HG03039 (cell line): ENCODE measurements around the gene PRRX2.
"Not testable (repeated sequence)": the region's sequence is repeated elsewhere in the genome, so short reads cannot be mapped to it uniquely, and the experiment has no call there.

Experiments
- ATAC-seq: cut with Tn5 transposase; IDR thresholded peaks from one replicate; pipeline ENCODE4 v1.9.1; 2021; ENCODE audit warnings: mild to moderate bottlenecking, moderate library complexity; ENCODE audit not compliant: unreplicated experiment

Gene PRRX2

DNA sequence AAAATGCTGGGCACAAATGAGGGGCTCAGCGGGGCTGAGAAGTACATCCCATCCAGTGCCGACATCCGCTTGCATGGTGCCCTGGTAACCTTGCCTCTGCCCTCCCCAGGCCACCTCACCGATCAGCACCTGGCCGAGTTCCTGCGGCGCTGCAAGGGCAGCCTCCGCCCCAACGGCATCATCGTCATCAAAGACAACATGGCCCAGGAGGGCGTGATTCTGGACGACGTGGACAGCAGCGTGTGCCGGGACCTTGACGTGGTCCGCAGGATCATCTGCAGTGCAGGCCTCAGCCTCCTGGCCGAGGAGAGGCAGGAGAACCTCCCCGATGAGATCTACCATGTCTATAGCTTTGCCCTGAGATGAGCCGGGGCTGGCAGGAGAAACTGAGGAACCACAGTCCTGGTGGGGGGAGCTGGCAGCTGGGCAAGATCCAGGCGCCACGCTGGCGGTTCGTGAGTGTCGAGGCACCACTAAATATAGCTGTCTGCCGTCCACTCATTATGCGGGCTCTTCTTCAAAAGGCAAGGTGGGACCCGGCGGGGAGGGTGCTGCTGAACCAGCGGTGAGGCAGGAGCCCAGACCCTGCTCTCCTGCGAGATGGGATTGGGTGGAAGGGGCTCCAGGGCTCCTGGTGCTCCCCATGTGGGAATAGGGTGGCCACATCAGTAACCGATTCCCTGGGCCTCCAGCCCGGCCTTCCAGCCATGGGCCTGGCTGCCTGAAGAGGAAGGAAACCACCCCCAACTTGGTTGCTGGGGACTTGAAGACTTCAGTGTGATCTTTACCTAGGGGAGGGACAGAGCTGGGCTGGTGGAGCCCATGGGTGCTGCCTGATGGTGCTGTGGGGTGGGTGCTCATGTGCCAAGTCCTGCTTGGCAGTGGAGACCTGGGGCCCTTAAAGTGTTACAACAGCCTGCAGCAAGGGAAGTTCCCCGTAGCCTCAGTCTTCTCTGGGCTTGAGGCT lies 30.1 kb upstream of the PRRX2 start:
- ATAC-seq: no peak

- not testable (repeated sequence) for ATAC-seq
Measured at GRCh38 chr9:129636343-129636742, 29.1 kb upstream of the PRRX2 start.

GRCh38 chr9:129637102-129637501 lies 28.3 kb upstream of the PRRX2 start:
- no peak for ATAC-seq

GRCh38 chr9:129637673-129638439 lies 27.6 kb upstream of the PRRX2 start:
- no peak for ATAC-seq

- ATAC-seq: no peak
Measured at GRCh38 chr9:129639034-129639630, 26.3 kb upstream of the PRRX2 start.

DNA sequence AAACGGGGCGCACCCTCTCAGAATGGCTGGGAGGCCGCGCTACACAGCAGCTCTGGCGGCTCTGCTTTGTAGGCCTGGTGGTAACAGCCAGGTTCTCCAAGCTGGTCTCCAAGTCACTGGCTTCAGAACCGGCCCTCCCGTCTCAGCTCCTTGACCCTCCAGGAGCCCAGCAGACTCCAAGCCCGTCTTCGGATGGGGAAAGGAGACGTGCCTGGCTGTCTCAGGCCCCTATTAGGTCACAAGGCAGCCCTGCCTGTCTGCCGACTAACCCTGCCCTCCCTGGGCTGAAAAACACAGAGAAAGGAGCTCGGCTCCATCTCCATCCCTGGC lies 25.7 kb upstream of the PRRX2 start:
- no peak for ATAC-seq

DNA sequence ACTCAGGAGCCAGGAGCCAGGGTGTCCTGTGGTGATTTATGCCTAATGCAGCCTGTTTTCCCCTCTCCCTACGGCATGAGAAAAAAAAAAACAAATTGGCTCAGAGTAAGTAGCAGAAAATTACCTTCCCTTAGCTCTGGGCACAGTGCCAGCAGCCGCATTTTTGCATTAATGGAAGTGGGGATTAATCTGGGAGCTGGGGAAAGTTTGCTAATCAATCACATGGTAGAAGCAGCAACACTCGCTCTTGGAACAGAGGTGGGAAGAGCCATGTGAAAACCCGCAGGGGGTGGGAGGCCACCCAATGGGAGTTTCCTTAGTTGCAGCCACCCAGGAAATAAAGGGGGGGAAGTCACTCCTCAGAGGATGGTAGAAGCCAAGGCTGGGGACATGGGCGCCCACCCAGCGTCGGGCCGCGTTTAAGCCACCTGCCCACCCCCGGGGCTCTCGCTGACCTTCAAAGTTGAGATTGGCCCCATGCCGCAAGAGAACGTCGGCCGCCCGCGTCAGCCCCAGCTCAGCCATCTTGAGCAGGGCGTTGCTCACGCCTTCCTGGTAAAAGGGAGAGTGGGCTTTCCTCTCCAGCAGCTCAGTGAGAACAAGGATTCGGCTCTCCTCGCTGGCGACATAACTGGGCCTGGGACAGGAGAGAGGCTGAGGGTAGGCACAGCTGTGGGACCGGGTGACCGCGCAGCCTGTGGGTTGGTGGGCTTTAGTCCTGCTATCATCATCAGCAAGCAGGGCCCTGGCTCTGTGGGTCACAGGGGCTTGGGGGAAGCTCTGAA lies 25.2 kb upstream of the PRRX2 start:
- ATAC-seq: no peak

DNA sequence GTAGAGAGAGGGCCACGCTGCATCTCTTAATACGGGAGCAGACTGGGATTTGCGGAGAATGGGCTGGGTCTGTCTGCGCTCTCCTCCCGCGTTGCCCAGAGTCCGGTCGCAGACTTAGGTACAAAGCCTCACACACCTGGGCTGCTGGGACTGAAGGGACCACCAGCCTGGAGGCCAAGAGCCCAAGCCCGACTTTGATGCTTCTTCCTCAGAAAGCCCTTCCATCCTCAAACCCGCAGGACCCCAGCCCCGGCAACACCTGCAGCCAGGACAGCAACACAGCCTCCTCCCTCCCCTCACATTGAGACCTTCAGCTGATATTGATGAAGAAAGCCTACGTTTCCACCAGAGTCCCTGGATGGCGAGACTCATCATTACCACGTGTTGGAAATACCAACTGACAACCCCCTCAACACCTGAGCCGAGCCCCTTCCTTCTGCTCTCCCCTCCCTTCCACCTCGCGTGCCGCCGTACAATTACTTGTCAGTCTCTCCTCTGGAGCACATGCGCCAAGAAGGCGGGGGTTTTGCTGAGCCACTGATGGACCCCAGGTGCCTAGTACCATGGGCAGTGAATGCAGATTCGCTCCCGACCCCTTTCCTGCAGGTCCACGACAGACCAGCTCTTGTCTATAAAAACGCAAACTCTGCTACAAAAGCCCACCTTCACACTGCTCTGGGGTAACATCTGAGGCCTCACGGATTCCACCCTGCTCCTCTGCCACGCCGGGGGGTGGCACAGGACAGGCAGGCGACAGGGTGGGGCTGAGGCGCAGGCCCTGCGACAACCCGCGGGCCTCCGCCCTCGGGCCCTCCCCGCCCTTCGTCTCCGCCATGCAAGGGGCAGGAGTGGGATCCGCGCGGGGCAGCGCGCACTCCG lies 24.3 kb upstream of the PRRX2 start:
- no peak for ATAC-seq

DNA sequence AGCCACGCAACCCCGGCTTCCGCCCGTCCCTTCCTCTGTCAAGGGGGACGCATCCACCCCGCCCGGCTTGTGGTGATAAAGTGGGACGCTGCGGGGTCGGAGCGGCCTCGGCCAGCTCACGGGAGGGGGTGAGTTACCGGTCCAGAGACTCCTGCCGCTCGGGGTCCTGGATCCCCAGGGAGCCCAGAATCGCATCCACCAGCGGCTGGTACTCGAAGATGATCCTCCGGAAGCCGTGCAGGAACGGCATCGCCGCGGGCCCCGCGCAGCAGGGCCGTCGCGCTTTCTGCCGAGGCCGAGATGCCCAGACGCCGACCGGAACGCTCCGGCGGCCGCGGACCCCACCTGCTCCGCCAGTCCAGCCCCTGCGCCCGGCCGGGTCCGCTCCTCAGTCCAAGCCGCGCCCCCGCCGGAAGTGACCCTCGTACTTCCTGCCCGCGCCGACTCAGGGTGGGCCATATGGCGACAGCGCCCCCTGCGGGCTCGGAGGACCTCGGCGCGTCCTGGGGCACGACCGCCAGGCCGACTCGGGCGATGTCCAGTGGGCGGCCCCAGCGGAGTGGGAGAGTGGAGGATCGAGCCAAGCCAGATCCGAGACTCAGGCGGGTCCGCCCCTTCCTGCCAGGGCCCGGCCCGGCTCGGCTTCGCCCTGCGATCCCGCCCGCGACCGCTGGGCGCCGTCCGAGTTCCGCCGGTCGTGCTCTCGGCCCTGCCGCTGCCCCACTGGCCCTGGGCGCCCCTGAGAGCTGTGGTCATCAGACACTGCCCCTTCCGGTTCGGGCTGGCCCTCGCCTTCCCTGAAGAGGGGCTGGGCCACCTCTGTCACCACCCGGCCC lies 23.5 kb upstream of the PRRX2 start, which contains the start of gene ASB6:
ASB6 (minus strand) TSS at position 402 of the 836 bp plus-strand sequence; CDS start at position 250, 152 bp downstream.
- ATAC-seq: peak; percentile 74

- no peak for ATAC-seq
Measured at GRCh38 chr9:129643706-129644105, 21.7 kb upstream of the PRRX2 start.

DNA sequence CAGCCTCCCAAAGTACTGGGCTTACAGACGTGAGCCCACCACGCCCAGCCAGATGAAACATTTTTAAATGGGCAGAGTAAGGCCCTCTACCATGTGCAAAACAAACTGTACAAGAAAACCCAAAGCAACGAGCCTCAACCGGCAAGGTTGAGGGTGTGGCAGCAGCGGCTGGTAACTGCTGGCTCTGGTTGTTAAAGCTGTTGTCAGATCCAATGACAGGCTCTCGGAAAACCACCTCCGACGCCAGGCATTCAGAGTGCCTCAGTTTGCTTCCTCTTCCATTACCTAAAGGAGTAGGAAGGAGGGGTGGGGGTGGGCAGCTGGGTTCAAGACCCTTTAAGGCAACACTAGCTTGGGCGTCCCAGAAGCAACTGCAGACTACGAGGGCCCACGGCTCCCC lies 21.1 kb upstream of the PRRX2 start:
- no peak for ATAC-seq

GRCh38 chr9:129644902-129645301 lies 20.5 kb upstream of the PRRX2 start:
- no peak for ATAC-seq

- ATAC-seq: no peak
Measured at GRCh38 chr9:129646252-129646651, 19.2 kb upstream of the PRRX2 start.

GRCh38 chr9:129646654-129647053 lies 18.8 kb upstream of the PRRX2 start:
- ATAC-seq: no peak

GRCh38 chr9:129647635-129648034 lies 17.8 kb upstream of the PRRX2 start:
- no peak for ATAC-seq

DNA sequence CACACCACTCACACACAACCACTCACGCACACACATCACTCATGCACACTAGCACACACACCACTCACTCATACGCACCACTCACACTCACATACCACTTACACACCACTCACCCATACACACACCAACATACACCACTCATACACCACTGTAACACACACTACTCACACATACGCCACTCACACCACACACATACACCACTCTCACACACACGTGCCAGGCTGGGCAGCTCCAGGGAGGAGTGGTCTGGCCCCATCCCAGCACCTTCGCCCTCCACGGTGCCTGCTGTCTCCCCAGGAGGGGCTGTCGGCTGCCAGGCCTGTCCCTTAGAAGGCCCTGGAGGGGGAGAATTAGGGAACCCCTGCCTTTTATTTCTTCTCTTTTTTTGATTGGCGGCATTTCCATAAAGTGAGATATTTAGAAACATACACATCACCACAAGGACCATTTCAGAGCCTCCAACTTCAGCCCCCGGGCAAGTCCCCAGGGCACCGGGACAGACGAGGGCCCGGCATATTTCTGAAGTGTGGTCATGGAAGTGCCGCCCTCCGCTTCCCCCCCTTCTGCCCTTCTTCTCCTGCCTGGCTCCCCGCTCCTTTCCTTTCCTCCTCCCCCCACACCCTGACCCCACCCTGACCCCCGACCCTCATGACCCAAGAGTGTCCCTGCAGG lies 17.2 kb upstream of the PRRX2 start:
- ATAC-seq: no peak

DNA sequence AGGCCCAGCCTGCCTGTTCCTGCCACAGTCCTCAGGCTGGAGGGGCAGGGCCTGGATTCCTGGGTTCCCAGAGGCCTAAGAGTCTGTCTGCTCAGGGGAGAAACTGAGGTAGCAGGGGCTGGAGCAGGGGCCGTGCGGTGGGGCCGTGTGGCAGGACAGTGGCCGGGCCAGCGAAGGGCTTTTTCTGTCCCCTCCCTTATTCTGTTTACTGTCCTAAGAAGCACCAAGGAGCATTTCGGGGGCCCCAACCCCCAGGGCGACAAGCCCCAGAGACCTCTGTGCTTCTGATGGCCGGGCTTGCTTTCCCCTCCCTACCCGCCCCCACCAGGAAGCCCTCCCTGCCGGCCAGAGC lies 16.7 kb upstream of the PRRX2 start:
- ATAC-seq: no peak
